Keratinocyte (primary cell): ENCODE data around the gene FARP2. TPM values are rescaled to one million over a fixed set of nuclear protein-coding genes. Genes with fewer than 3 reads are reported as not detected.
"Not testable (repeated sequence)": the region's sequence is repeated elsewhere in the genome, so short reads cannot be mapped to it uniquely, and the experiment has no call there.

Source experiments
- DNase-seq: peaks from one replicate; pipeline ENCODE4 v3.0.0-alpha.2; 2011; ENCODE audit warnings: low read depth, missing footprints, low spot score
- FAIRE-seq: peaks from 2 replicates; lab custom pipeline; 2011; peaks lifted over from hg19 to GRCh38; lab: Jason Lieb, UNC
- H2AFZ ChIP-seq: 2 replicates; pipeline ENCODE4 v1.6.0; 2012; ENCODE audit warnings: low read length, control low read depth, inconsistent platforms; ENCODE audit not compliant: control insufficient read depth
- H3K27ac ChIP-seq: 2 replicates; pipeline ENCODE4 v1.5.1; 2011; ENCODE audit warnings: low read length; ENCODE audit not compliant: control insufficient read depth, insufficient read depth
- H3K27me3 ChIP-seq: 3 replicates; pipeline ENCODE4 v1.6.0; 2011; ENCODE audit warnings: low read length; ENCODE audit not compliant: control insufficient read depth, insufficient read depth; ENCODE audit errors: extremely low read depth
- H3K36me3 ChIP-seq, 2 experiments: 2 replicates in 1 of 2; 3 replicates in 1 of 2; pipeline ENCODE4 v1.5.1; 2011; ENCODE audit warnings: low read length in 2 of 2, mild to moderate bottlenecking in 1 of 2; ENCODE audit not compliant: control insufficient read depth in 2 of 2, insufficient read depth in 2 of 2; ENCODE audit errors: extremely low read depth in 1 of 2
- H3K4me1 ChIP-seq: 3 replicates; pipeline ENCODE4 v1.5.1; 2011; ENCODE audit warnings: low read length; ENCODE audit not compliant: control insufficient read depth, insufficient read depth; ENCODE audit errors: extremely low read depth
- H3K4me2 ChIP-seq: 3 replicates; pipeline ENCODE4 v1.6.0; 2011; ENCODE audit warnings: low read depth, low read length; ENCODE audit not compliant: control insufficient read depth, insufficient read depth; ENCODE audit errors: extremely low read depth
- H3K4me3 ChIP-seq, 3 experiments: fragments of 200-600 bp in 1 of 3; sonication (generic) in 1 of 3; 2 replicates in 2 of 3; 3 replicates in 1 of 3; pipeline ENCODE4 v1.5.1; 2011 to 2016; ENCODE audit warnings: low read length in 3 of 3, mild to moderate bottlenecking in 3 of 3, control low read depth in 2 of 3, inconsistent platforms in 1 of 3, low read depth in 1 of 3, mixed read lengths in 1 of 3, mixed run types in 1 of 3, moderate library complexity in 1 of 3; ENCODE audit not compliant: control insufficient read depth in 2 of 3, insufficient read depth in 2 of 3; ENCODE audit errors: extremely low read depth in 1 of 3
- H3K79me2 ChIP-seq: 2 replicates; pipeline ENCODE4 v1.6.0; 2012; ENCODE audit warnings: low read length; ENCODE audit not compliant: control insufficient read depth, insufficient read depth
- H3K9ac ChIP-seq: 3 replicates; pipeline ENCODE4 v1.6.0; 2011; ENCODE audit warnings: low read length; ENCODE audit not compliant: control insufficient read depth, insufficient read depth; ENCODE audit errors: extremely low read depth
- H3K9me1 ChIP-seq: 3 replicates; pipeline ENCODE4 v1.6.0; 2011; ENCODE audit warnings: low read length; ENCODE audit not compliant: control insufficient read depth, insufficient read depth; ENCODE audit errors: extremely low read depth
- H3K9me3 ChIP-seq: 2 replicates; pipeline ENCODE4 v1.5.1; 2012; ENCODE audit warnings: low read depth, low read length; ENCODE audit not compliant: control insufficient read depth
- H4K20me1 ChIP-seq: 3 replicates; pipeline ENCODE4 v1.6.0; 2011; ENCODE audit warnings: low read length; ENCODE audit not compliant: control insufficient read depth, insufficient read depth; ENCODE audit errors: extremely low read depth
- EZH2 ChIP-seq: IDR thresholded peaks from one replicate; pipeline ENCODE4 v1.6.1; 2012; ENCODE audit warnings: inconsistent platforms, mild to moderate bottlenecking, low read length, moderate library complexity
- dilution Hi-C: fragments of 300-500 bp; cut with MboI; formaldehyde crosslinking; loops from one replicate; pipeline ENCODE4 v1.7.0; 2020; ENCODE audit warnings: low sequenced_read_pairs; ENCODE audit not compliant: extremely low pct_ligation_motif_present
- polyA plus RNA-seq, 5 experiments: library from polyadenylated mRNA; depleted of rRNA in 3 of 5; stranded (reverse) in 3 of 5; stranded (forward) in 1 of 5; unstranded in 1 of 5; fragments of >200 nt; gene quantifications; 1 replicate in 1 of 5; 2 replicates in 3 of 5; 3 replicates in 1 of 5; pipeline versions ENCODE4 v1.2.1 to v1.2.3, GENCODE V29; 2011 to 2012; ENCODE audit warnings: missing spikeins in 2 of 5, low read depth in 1 of 5, low replicate concordance in 1 of 5
- TF ChIP-seq, protein P1 (sequence below), 3 experiments: IDR thresholded peaks in 1 of 3; conservative IDR thresholded peaks in 1 of 3; optimal IDR thresholded peaks in 1 of 3; 2 replicates in 2 of 3; 3 replicates in 1 of 3; pipeline versions ENCODE3 to v1.5.1; 2011; ENCODE audit warnings: low read length in 3 of 3, mild to moderate bottlenecking in 3 of 3, moderate library complexity in 2 of 3, control low read depth in 1 of 3, inconsistent platforms in 1 of 3; ENCODE audit not compliant: insufficient read depth in 2 of 3; ENCODE audit errors: extremely low read depth in 1 of 3

FARP2 gene
- polyA plus RNA-seq, 1 donor (not counting 4 experiments of a cell fraction or from before 2014, with no cell fraction given), result 39.3 TPM

DNA sequence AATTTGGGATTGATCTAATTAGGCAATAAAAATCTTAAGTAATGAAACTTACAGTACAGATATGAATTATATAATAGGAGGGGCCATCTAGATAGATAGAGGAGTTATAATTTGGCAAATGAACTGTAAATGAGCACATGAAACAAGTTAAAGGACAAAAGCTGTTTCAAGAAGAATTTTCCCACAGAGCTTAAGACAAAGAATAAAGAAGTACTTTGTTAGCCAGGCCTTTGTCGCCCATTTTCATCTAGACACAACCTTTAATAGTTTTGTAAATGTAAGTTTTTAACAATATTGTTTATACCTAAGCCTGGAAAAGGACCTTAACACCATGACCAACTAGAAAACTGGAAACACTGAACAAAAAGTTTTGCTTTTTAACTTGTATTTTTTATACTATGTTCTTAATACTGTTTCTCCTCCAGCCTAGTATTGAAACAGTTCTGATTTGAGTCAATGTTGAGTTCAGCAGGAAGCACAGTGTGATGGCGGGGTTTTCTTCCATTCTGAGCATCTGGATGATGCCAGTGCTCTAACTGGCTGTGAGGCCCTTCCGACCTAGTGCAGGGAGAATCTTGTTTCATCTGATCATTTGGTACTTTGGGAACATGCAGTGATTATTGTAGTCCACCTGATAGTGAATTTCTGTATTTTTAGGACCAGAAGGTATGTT is 37.6 kb downstream of the FARP2 start:
- Histone ChIP-seq H4K20me1 (no peaks in the 10 kb centered on the region), H3K4me1 (peaks cover 21% of the 10 kb centered on the region), H3K79me2 (no peaks in the 10 kb centered on the region), H3K27ac (no peak overlapping the region), H3K9ac (no peak overlapping the region), H3K9me3 (no peaks in the 10 kb centered on the region), H3K4me2 (no peak overlapping the region), H3K27me3 (no peaks in the 10 kb centered on the region), H3K36me3 (peaks cover 0 to 7% of the 10 kb centered on the region in 2 experiments), H3K4me3 (no peak overlapping the region), H2AFZ (no peak overlapping the region), H3K9me1 (peaks cover 6% of the 10 kb centered on the region)
- no peak for FAIRE-seq
- dilution Hi-C loops, result no loop called here
- TF ChIP-seq, protein P1, sequence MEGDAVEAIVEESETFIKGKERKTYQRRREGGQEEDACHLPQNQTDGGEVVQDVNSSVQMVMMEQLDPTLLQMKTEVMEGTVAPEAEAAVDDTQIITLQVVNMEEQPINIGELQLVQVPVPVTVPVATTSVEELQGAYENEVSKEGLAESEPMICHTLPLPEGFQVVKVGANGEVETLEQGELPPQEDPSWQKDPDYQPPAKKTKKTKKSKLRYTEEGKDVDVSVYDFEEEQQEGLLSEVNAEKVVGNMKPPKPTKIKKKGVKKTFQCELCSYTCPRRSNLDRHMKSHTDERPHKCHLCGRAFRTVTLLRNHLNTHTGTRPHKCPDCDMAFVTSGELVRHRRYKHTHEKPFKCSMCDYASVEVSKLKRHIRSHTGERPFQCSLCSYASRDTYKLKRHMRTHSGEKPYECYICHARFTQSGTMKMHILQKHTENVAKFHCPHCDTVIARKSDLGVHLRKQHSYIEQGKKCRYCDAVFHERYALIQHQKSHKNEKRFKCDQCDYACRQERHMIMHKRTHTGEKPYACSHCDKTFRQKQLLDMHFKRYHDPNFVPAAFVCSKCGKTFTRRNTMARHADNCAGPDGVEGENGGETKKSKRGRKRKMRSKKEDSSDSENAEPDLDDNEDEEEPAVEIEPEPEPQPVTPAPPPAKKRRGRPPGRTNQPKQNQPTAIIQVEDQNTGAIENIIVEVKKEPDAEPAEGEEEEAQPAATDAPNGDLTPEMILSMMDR (optimal IDR thresholded peaks at IDR 0.05 in 1 of 3, IDR thresholded peaks at IDR 0.05 in 1 of 3, conservative IDR thresholded peaks at IDR 0.05 in 1 of 3; ENCODE audit: extremely low read depth in 1 of 3, insufficient read depth in 2 of 3, low read length in 3 of 3), result no peak
- no peak for TF ChIP-seq EZH2
- DNase-seq, result no peak

DNA sequence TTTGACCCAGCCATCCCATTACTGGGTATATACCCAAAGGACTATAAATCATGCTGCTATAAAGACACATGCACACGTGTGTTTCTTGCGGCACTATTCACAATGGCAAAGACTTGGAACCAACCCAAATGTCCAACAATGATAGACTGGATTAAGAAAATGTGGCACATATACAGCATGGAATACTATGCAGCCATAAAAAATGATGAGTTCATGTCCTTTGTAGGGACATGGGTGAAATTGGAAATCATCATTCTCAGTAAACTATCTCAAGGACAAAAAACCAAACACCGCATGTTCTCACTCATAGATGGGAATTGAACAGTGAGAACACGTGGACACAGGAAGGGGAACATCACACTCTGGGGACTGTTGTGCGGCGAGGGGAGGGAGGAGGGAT is 40.7 kb downstream of the FARP2 start:
- H3K4me3 ChIP-seq, H4K20me1 ChIP-seq, H2AFZ ChIP-seq, H3K79me2 ChIP-seq, FAIRE-seq, H3K9ac ChIP-seq, DNase-seq, H3K27me3 ChIP-seq, H3K4me1 ChIP-seq, H3K9me3 ChIP-seq, H3K27ac ChIP-seq, dilution Hi-C loops, H3K9me1 ChIP-seq, H3K4me2 ChIP-seq, H3K36me3 ChIP-seq: not testable (repeated sequence)
